GM12878 (cell line): ENCODE data around the gene LRP8. TPM values are rescaled to one million over a fixed set of nuclear protein-coding genes. Genes with fewer than 3 reads are reported as not detected.

Source experiments
- ATF3 ChIP-seq: IDR thresholded peaks from 2 replicates; pipeline ENCODE4 v1.6.1; 2011; ENCODE audit warnings: low read depth, mild to moderate bottlenecking, low read length, moderate library complexity, borderline replicate concordance; ENCODE audit errors: extremely low read depth
- BCLAF1 ChIP-seq: fragments of 450-650 bp; IDR thresholded peaks from 2 replicates; pipeline ENCODE4 v1.6.1; 2017; ENCODE audit warnings: antibody characterized with exemption, mild to moderate bottlenecking, moderate library complexity
- CHD2 ChIP-seq: IDR thresholded peaks from 2 replicates; pipeline ENCODE4 v1.6.1; 2011; ENCODE audit warnings: low read depth, low read length, improper control_type of control experiment, borderline replicate concordance
- CHD4 ChIP-seq: fragments of 200-600 bp; sonication (generic); IDR thresholded peaks from 2 replicates; pipeline ENCODE4 v1.6.1; 2016; ENCODE audit warnings: mild to moderate bottlenecking
- DPF2 ChIP-seq: fragments of 450-650 bp; IDR thresholded peaks from 2 replicates; pipeline ENCODE4 v1.6.1; 2017; ENCODE audit warnings: mild to moderate bottlenecking
- EGR1 ChIP-seq, 2 experiments: IDR thresholded peaks; 1 replicate in 1 of 2; 2 replicates in 1 of 2; pipeline ENCODE4 v1.6.1; 2011 to 2012; ENCODE audit warnings: low read depth in 2 of 2, low read length in 2 of 2, borderline replicate concordance in 1 of 2, mild to moderate bottlenecking in 1 of 2, moderate library complexity in 1 of 2
- ELK1 ChIP-seq: IDR thresholded peaks from 2 replicates; pipeline ENCODE4 v1.6.1; 2012; ENCODE audit warnings: low read depth, low read length, improper control_type of control experiment
- ESRRA ChIP-seq: IDR thresholded peaks from 2 replicates; pipeline ENCODE4 v1.6.1; 2012; ENCODE audit warnings: mild to moderate bottlenecking, low read length, improper control_type of control experiment
- ETV6 ChIP-seq, 2 experiments: fragments of 450-650 bp in 1 of 2; IDR thresholded peaks in 1 of 2; conservative IDR thresholded peaks in 1 of 2; 2 replicates each; pipeline ENCODE4 v1.6.1; 2014; ENCODE audit warnings: antibody characterized with exemption in 1 of 2, borderline replicate concordance in 1 of 2, low read depth in 1 of 2, mild to moderate bottlenecking in 1 of 2, moderate library complexity in 1 of 2
- FOS ChIP-seq: IDR thresholded peaks from 3 replicates; pipeline ENCODE4 v1.6.1; 2011; ENCODE audit warnings: borderline replicate concordance; ENCODE audit not compliant: insufficient read length; ENCODE audit errors: extremely low read depth
- JUNB ChIP-seq: IDR thresholded peaks from 2 replicates; pipeline ENCODE4 v1.6.1; 2016; ENCODE audit warnings: antibody characterized with exemption, mild to moderate bottlenecking
- JUND ChIP-seq: IDR thresholded peaks from 2 replicates; pipeline ENCODE4 v1.6.1; 2012; ENCODE audit warnings: low read depth, mild to moderate bottlenecking, low read length, improper control_type of control experiment, moderate library complexity
- NFYB ChIP-seq: IDR thresholded peaks from 2 replicates; pipeline ENCODE4 v1.6.1; 2011; ENCODE audit warnings: low read depth, mild to moderate bottlenecking, low read length, improper control_type of control experiment, moderate library complexity; ENCODE audit not compliant: insufficient read depth
- NRF1 ChIP-seq: conservative IDR thresholded peaks from 2 replicates; pipeline ENCODE4 v1.6.1; 2011; ENCODE audit warnings: mild to moderate bottlenecking, low read depth, low read length, improper control_type of control experiment
- PML ChIP-seq: IDR thresholded peaks from 2 replicates; pipeline ENCODE4 v1.6.1; 2012; ENCODE audit warnings: low read length, inconsistent platforms
- POLR2A ChIP-seq: IDR thresholded peaks from 2 replicates; pipeline ENCODE4 v1.6.1; 2011; ENCODE audit warnings: low read depth, mild to moderate bottlenecking, low read length
- POLR2AphosphoS5 ChIP-seq: IDR thresholded peaks from 2 replicates; pipeline ENCODE4 v1.6.1; 2011; ENCODE audit warnings: mild to moderate bottlenecking, low read length, inconsistent platforms
- SIX5 ChIP-seq: IDR thresholded peaks from 2 replicates; pipeline ENCODE4 v1.6.1; 2011; ENCODE audit warnings: mild to moderate bottlenecking, low read depth, low read length, moderate library complexity; ENCODE audit not compliant: severe bottlenecking
- SREBF2 ChIP-seq: IDR thresholded peaks from 2 replicates; pipeline ENCODE4 v1.6.1; 2012; ENCODE audit warnings: mild to moderate bottlenecking, low read length
- TBL1XR1 ChIP-seq: IDR thresholded peaks from 2 replicates; pipeline ENCODE4 v1.6.1; 2012; ENCODE audit warnings: low read depth, low read length, improper control_type of control experiment
- TCF12 ChIP-seq: IDR thresholded peaks from 2 replicates; pipeline ENCODE4 v1.6.1; 2011; ENCODE audit warnings: low read depth, mild to moderate bottlenecking, low read length
- polyA plus RNA-seq, 11 experiments: library from polyadenylated mRNA; depleted of rRNA in 4 of 11; unstranded in 6 of 11; stranded (reverse) in 5 of 11; fragments of >200 nt; fragmentation: Nextera tagmentation in 4 of 11; fragmentation: Illumina TruSeq in 1 of 11; extraction: Ambion mirVana in 4 of 11; extraction: Trizol in 1 of 11; gene quantifications; 1 replicate in 1 of 11; 2 replicates in 10 of 11; pipeline versions ENCODE4 v1.2.1 to v1.2.3, GENCODE V29; 2011 to 2016; ENCODE audit warnings: inconsistent platforms in 2 of 11, missing spikeins in 2 of 11, low read depth in 1 of 11
- total RNA-seq, 4 experiments: library from RNA; depleted of rRNA in 3 of 4; stranded (reverse); fragments of >200 nt in 3 of 4; fragmentation: Illumina TruSeq in 1 of 4; extraction: Trizol in 1 of 4; gene quantifications; 2 replicates each; pipeline versions ENCODE4 v1.2.1 to v1.2.3, GENCODE V29; 2013 to 2021
- TF ChIP-seq, protein P1 (sequence below): fragments of 450-650 bp; IDR thresholded peaks from 2 replicates; pipeline ENCODE4 v1.6.1; 2017; ENCODE audit warnings: mild to moderate bottlenecking, moderate library complexity

LRP8 gene
- total and polyA plus RNA-seq, 10 of the 15 experiments (the other 5 are each of a cell fraction or from before 2014, with no cell fraction given), result 2.8 to 40.5 (median 22.3) TPM

DNA sequence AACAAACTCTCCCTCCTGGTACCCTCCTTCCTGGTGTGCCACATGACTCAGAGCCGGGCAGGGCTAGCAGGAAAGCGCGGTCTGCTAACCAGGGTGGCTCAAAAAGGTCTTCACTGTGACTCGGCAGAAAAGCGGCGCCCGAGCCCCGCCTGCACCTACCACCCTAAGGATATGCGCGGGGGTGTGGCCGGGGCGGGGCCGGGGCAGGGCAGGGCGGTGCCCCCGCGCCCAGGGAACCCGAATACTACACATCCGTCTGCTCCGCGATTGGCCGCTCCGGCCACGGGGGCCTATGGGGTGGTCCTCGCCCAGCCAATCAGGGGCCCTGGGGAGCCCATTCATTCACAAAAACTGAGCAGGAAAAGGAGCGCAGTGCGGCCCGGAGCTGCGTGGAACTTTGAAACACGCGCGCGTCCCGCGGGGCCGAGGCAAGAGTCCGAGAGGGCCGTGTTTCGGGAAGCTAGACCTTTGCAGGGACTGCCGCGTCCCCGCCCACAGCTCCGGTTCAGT lies 1.7 kb downstream of the LRP8 start (continued):
- TF ChIP-seq, protein P1, sequence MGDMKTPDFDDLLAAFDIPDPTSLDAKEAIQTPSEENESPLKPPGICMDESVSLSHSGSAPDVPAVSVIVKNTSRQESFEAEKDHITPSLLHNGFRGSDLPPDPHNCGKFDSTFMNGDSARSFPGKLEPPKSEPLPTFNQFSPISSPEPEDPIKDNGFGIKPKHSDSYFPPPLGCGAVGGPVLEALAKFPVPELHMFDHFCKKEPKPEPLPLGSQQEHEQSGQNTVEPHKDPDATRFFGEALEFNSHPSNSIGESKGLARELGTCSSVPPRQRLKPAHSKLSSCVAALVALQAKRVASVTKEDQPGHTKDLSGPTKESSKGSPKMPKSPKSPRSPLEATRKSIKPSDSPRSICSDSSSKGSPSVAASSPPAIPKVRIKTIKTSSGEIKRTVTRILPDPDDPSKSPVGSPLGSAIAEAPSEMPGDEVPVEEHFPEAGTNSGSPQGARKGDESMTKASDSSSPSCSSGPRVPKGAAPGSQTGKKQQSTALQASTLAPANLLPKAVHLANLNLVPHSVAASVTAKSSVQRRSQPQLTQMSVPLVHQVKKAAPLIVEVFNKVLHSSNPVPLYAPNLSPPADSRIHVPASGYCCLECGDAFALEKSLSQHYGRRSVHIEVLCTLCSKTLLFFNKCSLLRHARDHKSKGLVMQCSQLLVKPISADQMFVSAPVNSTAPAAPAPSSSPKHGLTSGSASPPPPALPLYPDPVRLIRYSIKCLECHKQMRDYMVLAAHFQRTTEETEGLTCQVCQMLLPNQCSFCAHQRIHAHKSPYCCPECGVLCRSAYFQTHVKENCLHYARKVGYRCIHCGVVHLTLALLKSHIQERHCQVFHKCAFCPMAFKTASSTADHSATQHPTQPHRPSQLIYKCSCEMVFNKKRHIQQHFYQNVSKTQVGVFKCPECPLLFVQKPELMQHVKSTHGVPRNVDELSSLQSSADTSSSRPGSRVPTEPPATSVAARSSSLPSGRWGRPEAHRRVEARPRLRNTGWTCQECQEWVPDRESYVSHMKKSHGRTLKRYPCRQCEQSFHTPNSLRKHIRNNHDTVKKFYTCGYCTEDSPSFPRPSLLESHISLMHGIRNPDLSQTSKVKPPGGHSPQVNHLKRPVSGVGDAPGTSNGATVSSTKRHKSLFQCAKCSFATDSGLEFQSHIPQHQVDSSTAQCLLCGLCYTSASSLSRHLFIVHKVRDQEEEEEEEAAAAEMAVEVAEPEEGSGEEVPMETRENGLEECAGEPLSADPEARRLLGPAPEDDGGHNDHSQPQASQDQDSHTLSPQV, result no peak
- peak; percentile 72; the same call in 1 of the 2 replicates for TF ChIP-seq SREBF2
- no peak for TF ChIP-seq ESRRA
- peak; percentile 84 for TF ChIP-seq POLR2AphosphoS5
- peak; percentile 64; the same call in 1 of the 2 replicates for TF ChIP-seq PML
- TF ChIP-seq EGR1 (IDR thresholded peaks at IDR 0.05; ENCODE audit: borderline replicate concordance in 1 of 2, low read depth in 2 of 2, low read length in 2 of 2), result no peak
- no peak for TF ChIP-seq TCF12
- TF ChIP-seq TBL1XR1, result no peak
- TF ChIP-seq NRF1, result no peak
- TF ChIP-seq POLR2A, result peak; percentile 83
- TF ChIP-seq ELK1, result no peak
- TF ChIP-seq JUND, result no peak
- 0 out of 2 replicates have a peak, but pooled peaks have one; percentile 25 for TF ChIP-seq DPF2
- TF ChIP-seq ETV6 (conservative IDR thresholded peaks at IDR 0.05 in 1 of 2, IDR thresholded peaks at IDR 0.05 in 1 of 2; ENCODE audit: borderline replicate concordance in 1 of 2, low read depth in 1 of 2), result no peak
- peak; percentile 66; the same call in 1 of the 2 replicates for TF ChIP-seq CHD2
- peak; percentile 33 for TF ChIP-seq FOS
- no peak for TF ChIP-seq ATF3
- peak; percentile 96 for TF ChIP-seq NFYB
- no peak for TF ChIP-seq BCLAF1
- no peak for TF ChIP-seq JUNB
- no peak for TF ChIP-seq SIX5
- TF ChIP-seq CHD4, result no peak
